Immature natural killer cell (primary cell): ENCODE data around the gene SRP9. TPM values are rescaled to one million over a fixed set of nuclear protein-coding genes. Genes with fewer than 3 reads are reported as not detected.

Experiments
- DNase-seq, 3 donors: peaks; one replicate each; pipeline ENCODE4 v3.0.0; 2022; ENCODE audit warnings: mixed read lengths in 1 of 3
- H3K27ac Mint-ChIP-seq, 6 donors: one replicate each; pipeline ENCODE4 v1.8.0; 2020; ENCODE audit warnings: mixed read lengths in 6 of 6, mild to moderate bottlenecking in 5 of 6, inconsistent platforms in 4 of 6, moderate library complexity in 3 of 6
- H3K27me3 Mint-ChIP-seq, 3 donors: one replicate each; pipeline ENCODE4 v1.8.0; 2020 to 2021; ENCODE audit warnings: low read depth in 3 of 3, mild to moderate bottlenecking in 3 of 3, mixed read lengths in 3 of 3, moderate library complexity in 3 of 3, inconsistent platforms in 1 of 3
- H3K36me3 Mint-ChIP-seq, 3 donors: one replicate each; pipeline ENCODE4 v1.8.0; 2020; ENCODE audit warnings: mixed read lengths in 3 of 3, inconsistent platforms in 2 of 3, mild to moderate bottlenecking in 2 of 3
- H3K4me1 Mint-ChIP-seq, 2 donors: one replicate each; pipeline ENCODE4 v1.8.0; 2020; ENCODE audit warnings: inconsistent platforms in 2 of 2, mild to moderate bottlenecking in 2 of 2, mixed read lengths in 2 of 2, moderate library complexity in 1 of 2
- H3K4me3 Mint-ChIP-seq, 5 donors: one replicate each; pipeline ENCODE4 v1.8.0; 2020; ENCODE audit warnings: mild to moderate bottlenecking in 5 of 5, mixed read lengths in 5 of 5, inconsistent platforms in 3 of 5, moderate library complexity in 3 of 5
- H3K9me3 Mint-ChIP-seq, 6 donors: one replicate each; pipeline ENCODE4 v1.8.0; 2020; ENCODE audit warnings: mild to moderate bottlenecking in 6 of 6, mixed read lengths in 6 of 6, inconsistent platforms in 4 of 6, moderate library complexity in 3 of 6
- polyA plus RNA-seq, 3 donors: library from polyadenylated mRNA; unstranded; fragments of 300-500 nt; fragmentation: Illumina TruSeq; gene quantifications; one replicate each; pipeline ENCODE4 v1.2.3, GENCODE V29; 2021

Gene SRP9
- polyA plus RNA-seq, 3 donors from 2014 or later, result 300 to 594 (median 317) TPM

DNA sequence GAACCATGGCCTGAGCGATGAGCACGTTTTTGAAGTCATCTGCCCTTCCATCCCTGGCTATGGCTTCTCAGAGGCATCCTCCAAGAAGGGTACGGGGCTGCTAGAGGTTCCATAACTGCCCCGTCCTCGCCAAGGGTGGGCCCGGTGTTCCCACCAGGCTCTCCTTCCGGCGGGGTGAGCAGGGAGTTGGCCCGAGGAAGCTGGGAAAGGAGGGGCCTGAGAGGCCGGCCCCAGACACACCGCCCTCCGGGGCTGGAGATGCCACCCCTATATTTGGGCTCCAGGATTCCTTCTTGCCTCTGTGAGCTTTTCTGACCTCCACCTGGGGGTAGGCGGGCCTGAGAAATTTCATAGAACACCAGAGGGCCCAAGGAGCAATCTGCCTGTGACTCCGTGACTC, 61.2 kb downstream of the SRP9 start:
- H3K4me3 Mint-ChIP-seq, result no peak overlapping the region
- H3K4me1 Mint-ChIP-seq, result peaks cover 15 to 20% of the 10 kb centered on the region in 2 donors
- H3K27ac Mint-ChIP-seq, result no peak overlapping the region
- peaks cover 0 to 2% (median 0%) of the 10 kb centered on the region in 3 donors for H3K27me3 Mint-ChIP-seq
- no peak for DNase-seq
- peaks cover 0 to 4% (median 0%) of the 10 kb centered on the region in 3 donors for H3K36me3 Mint-ChIP-seq
- H3K9me3 Mint-ChIP-seq, result no peaks in the 10 kb centered on the region

Other genes with a start within 250 kb of the SRP9 start
- gene ENAH, start 124.7 kb upstream of the SRP9 start, polyA plus RNA-seq, result under 1 TPM in 1 of 3 donors, not detected in 2; 0.24 TPM
- 1 to 10 TPM in 2 of 3 donors, under 1 TPM in 1; 0.86 to 2.4 (median 1.5) TPM for gene EPHX1, start 32.3 kb downstream of the SRP9 start, polyA plus RNA-seq
- 10 to 100 TPM; 10.1 to 27.4 (median 11.1) TPM for gene TMEM63A, start 104.6 kb downstream of the SRP9 start, polyA plus RNA-seq
- not detected for gene LEFTY1, start 111.3 kb downstream of the SRP9 start, polyA plus RNA-seq
- gene PYCR2, start 146.4 kb downstream of the SRP9 start, polyA plus RNA-seq, result 100 to 1,000 TPM in 1 of 3 donors, 10 to 100 TPM in 2; 62.0 to 106 (median 72.0) TPM
- not detected for gene LEFTY2, start 163.4 kb downstream of the SRP9 start, polyA plus RNA-seq
- gene SDE2, start 221.5 kb downstream of the SRP9 start, polyA plus RNA-seq, result 10 to 100 TPM; 13.5 to 18.9 (median 15.8) TPM